ENCODE measurements around the gene TRMT61A. TPM values are rescaled to one million over a fixed set of nuclear protein-coding genes. Genes with fewer than 3 reads are reported as not detected.

The TRMT61A gene
- total and polyA plus RNA-seq, 2 of the 13 experiments (the other 11 are each of a cell fraction or from before 2014, with no cell fraction given), result 6.5 to 13.6 TPM

- TF ChIP-seq SP5 (CRISPR knock-in tag; IDR thresholded peaks at IDR 0.05; ENCODE audit: borderline replicate concordance, low read depth), result no peak
- no peak for TF ChIP-seq ZNF460 (CRISPR knock-in tag; IDR thresholded peaks at IDR 0.05; ENCODE audit: borderline replicate concordance)
- no peak for TF ChIP-seq ZZZ3 (CRISPR knock-in tag; IDR thresholded peaks at IDR 0.05; ENCODE audit: borderline replicate concordance)
- TF ChIP-seq ZNF788 (CRISPR knock-in tag; IDR thresholded peaks at IDR 0.05; ENCODE audit: borderline replicate concordance), result no peak
- TF ChIP-seq ZNF740 (CRISPR knock-in tag; IDR thresholded peaks at IDR 0.05), result peak; percentile 79
- TF ChIP-seq GPN1 (CRISPR knock-in tag; IDR thresholded peaks at IDR 0.05; ENCODE audit: borderline replicate concordance), result no peak
- TF ChIP-seq ZNF710 (CRISPR knock-in tag; IDR thresholded peaks at IDR 0.05; ENCODE audit: borderline replicate concordance), result 0 out of 2 replicates have a peak, but pooled peaks have one; percentile 35
- no peak for TF ChIP-seq ZFP1 (CRISPR knock-in tag; IDR thresholded peaks at IDR 0.05)
- TF ChIP-seq SOX6 (IDR thresholded peaks at IDR 0.05), result no peak
- 0 out of 2 replicates have a peak, but pooled peaks have one; percentile 24 for TF ChIP-seq SOX6 (CRISPR knock-in tag; IDR thresholded peaks at IDR 0.05)
- no peak for TF ChIP-seq ZNF737 (CRISPR knock-in tag; IDR thresholded peaks at IDR 0.05; ENCODE audit: borderline replicate concordance)
- no peak for TF ChIP-seq ZNF704 (CRISPR knock-in tag; IDR thresholded peaks at IDR 0.05; ENCODE audit: borderline replicate concordance)
- no peak for TF ChIP-seq ZNF335 (CRISPR knock-in tag; IDR thresholded peaks at IDR 0.05)
- 0 out of 2 replicates have a peak, but pooled peaks have one; percentile 47 for TF ChIP-seq FLYWCH1 (CRISPR knock-in tag; IDR thresholded peaks at IDR 0.05)
- 0 out of 2 replicates have a peak, but pooled peaks have one; percentile 61 for TF ChIP-seq SNAPC2 (CRISPR knock-in tag; IDR thresholded peaks at IDR 0.05)
- peak; percentile 14; the same call in 1 of the 2 replicates for TF ChIP-seq MAX (IDR thresholded peaks at IDR 0.05)
- no peak for TF ChIP-seq DRAP1 (CRISPR knock-in tag; IDR thresholded peaks at IDR 0.05)
- peak; percentile 64; the same call in 1 of the 2 replicates for TF ChIP-seq HIC2 (CRISPR knock-in tag; IDR thresholded peaks at IDR 0.05; ENCODE audit: low read depth)
- peak; percentile 48; the same call in 1 of the 2 replicates for TF ChIP-seq BORCS8-MEF2B (CRISPR knock-in tag; IDR thresholded peaks at IDR 0.05)
- peak; percentile 69 for TF ChIP-seq ZBTB33 (CRISPR knock-in tag; IDR thresholded peaks at IDR 0.05)
- TF ChIP-seq ZNF607 (CRISPR knock-in tag; IDR thresholded peaks at IDR 0.05; ENCODE audit: borderline replicate concordance), result no peak
- no peak for TF ChIP-seq HCFC1 (IDR thresholded peaks at IDR 0.05; ENCODE audit: low read depth, low read length)
Measured at GRCh38 chr14:103518422-103519042, 10.5 kb upstream of the TRMT61A start (continued).
